ENCODE results near the gene ITGAE. TPM values are rescaled to one million over a fixed set of nuclear protein-coding genes. Genes with fewer than 3 reads are reported as not detected.
A peak's percentile ranks its signal among the peaks of the same experiment; 100 is the strongest.
"Not testable (repeated sequence)": the region's sequence is repeated elsewhere in the genome, so short reads cannot be mapped to it uniquely, and the experiment has no call there.

The ITGAE gene
- total RNA-seq, 2 donors from 2014 or later, result 21.8 to 34.3 TPM

DNA sequence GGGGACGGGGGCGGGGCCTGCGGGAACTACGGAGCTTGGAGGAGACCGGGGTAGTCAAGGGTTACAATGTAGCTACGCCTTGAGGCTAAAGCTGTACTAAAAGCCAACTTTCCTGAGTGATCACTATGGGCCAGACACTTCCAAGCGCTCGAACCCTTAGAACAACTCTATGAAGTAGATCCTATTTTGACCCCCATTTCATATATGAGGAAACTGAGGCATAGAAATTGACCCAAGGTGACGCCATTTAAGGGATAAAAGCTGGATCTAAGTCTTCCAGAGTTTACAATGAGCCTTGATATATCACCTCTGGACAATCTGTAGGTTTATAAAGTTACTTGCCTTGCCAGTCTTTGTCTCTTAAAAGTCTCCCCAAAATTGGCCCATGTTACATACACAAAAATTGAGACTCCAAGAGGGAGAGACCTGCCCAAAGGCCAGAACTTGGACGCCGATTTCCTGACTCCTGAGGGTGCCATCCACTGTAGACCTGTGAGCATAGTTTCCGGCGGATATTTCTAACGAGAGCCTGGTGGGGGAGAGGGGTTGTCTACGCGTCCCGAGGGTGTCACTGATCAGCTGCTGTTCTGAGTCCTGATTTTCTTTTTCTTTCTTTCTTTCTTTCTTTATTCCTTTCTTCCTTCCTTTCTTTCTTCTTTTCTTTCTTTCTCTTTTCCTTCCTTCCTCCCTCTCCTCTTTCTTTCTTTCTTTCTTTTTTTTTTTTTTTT, 45.6 kb upstream of the ITGAE start:
- Mint-ChIP-seq H3K4me3 (peak overlapping the region; percentile 98), H3K27ac (no peak overlapping the region), H3K36me3 (ENCODE audit: low read depth) (peaks cover 18% of the 10 kb centered on the region), H3K4me1 (peaks cover 10% of the 10 kb centered on the region), H3K9me3 (no peaks in the 10 kb centered on the region), H3K27me3 (ENCODE audit: insufficient read depth) (peaks cover 12% of the 10 kb centered on the region)
- TF ChIP-seq, protein P1, sequence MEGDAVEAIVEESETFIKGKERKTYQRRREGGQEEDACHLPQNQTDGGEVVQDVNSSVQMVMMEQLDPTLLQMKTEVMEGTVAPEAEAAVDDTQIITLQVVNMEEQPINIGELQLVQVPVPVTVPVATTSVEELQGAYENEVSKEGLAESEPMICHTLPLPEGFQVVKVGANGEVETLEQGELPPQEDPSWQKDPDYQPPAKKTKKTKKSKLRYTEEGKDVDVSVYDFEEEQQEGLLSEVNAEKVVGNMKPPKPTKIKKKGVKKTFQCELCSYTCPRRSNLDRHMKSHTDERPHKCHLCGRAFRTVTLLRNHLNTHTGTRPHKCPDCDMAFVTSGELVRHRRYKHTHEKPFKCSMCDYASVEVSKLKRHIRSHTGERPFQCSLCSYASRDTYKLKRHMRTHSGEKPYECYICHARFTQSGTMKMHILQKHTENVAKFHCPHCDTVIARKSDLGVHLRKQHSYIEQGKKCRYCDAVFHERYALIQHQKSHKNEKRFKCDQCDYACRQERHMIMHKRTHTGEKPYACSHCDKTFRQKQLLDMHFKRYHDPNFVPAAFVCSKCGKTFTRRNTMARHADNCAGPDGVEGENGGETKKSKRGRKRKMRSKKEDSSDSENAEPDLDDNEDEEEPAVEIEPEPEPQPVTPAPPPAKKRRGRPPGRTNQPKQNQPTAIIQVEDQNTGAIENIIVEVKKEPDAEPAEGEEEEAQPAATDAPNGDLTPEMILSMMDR (conservative IDR thresholded peaks at IDR 0.05), result no peak
- 56 to 71% methylated on average over 4 to 17 of the region's 17 CpGs for whole genome bisulfite sequencing, 2 experiments (ENCODE audit: insufficient coverage in 1 of 2, insufficient read length in 1 of 2)
- DNase-seq, result no peak
- Histone ChIP-seq H3K4me3 (ENCODE audit: low read length) (peak overlapping the region; percentile 94), H3K27me3 (ENCODE audit: control insufficient read depth, insufficient read depth, low read length, poor library complexity, severe bottlenecking) (no peaks in the 10 kb centered on the region), H3K9me3 (ENCODE audit: control insufficient read depth, low read length) (no peaks in the 10 kb centered on the region), H3K36me3 (ENCODE audit: control insufficient read depth, insufficient read depth, low read length) (peaks cover 19% of the 10 kb centered on the region), H3K27ac (ENCODE audit: low read depth, low read length) (no peak overlapping the region), H3K9ac (ENCODE audit: extremely low read depth, low read length, poor library complexity, severe bottlenecking) (no peak overlapping the region), H3K4me1 (ENCODE audit: control insufficient read depth, insufficient read depth, low read length) (peaks cover 5% of the 10 kb centered on the region)

DNA sequence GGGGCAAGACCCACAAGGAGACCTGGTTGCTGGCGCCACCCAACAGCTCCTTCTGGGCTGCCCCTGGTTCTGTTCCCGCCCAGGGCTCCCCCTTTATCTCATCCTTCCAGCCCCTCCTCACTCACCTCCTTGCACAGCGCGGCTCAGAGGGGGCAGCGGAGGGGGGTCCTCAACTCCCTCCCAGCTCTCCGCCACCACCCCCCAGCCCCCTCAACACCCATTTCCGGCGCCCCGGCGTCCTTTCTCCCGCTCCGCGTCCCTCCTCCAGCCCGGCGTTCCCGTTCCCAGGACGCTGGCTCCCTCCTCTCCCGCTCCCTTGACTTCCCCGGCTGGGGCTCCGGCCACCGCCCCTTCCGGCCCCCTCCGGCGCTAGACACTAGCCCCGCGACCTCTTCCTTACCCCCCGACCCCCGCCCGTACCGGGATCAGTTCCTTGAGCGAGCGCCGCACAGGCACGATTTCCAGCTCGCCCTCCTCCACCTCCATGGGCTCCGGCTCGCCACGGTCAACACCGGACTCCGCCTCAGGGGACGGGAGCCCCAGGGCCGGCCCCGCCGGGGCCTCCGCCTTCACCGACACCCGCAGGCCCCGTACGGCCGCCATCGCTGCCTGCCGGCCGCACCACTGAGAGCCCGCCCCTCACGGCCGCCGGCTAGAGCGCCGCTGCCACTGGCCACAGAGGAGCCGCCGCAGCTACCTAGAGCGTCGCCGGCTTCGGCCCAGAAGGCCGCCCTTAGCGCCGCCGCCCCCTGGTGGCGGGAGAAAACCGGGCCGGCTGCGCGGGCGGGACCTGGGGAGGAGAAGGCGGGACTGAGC, 44.8 kb upstream of the ITGAE start, which contains the start of gene NCBP3:
Gene NCBP3 (minus strand): TSS at position 626 of the 816 bp plus-strand sequence. CDS start 23 bp downstream, at position 603.
- TF ChIP-seq, protein P1 (conservative IDR thresholded peaks at IDR 0.05), result peak; percentile 97
- Histone ChIP-seq H3K9me3 (ENCODE audit: control insufficient read depth, low read length) (no peaks in the 10 kb centered on the region), H3K36me3 (ENCODE audit: control insufficient read depth, insufficient read depth, low read length) (peaks cover 26% of the 10 kb centered on the region), H3K27ac (ENCODE audit: low read depth, low read length) (peak within 1 kb of the TSS; percentile 92), H3K9ac (ENCODE audit: extremely low read depth, low read length, poor library complexity, severe bottlenecking) (peak within 1 kb of the TSS; percentile 90), H3K4me3 (ENCODE audit: low read length) (peak within 1 kb of the TSS; percentile 94), H3K27me3 (ENCODE audit: control insufficient read depth, insufficient read depth, low read length, poor library complexity, severe bottlenecking) (no peaks in the 10 kb centered on the region), H3K4me1 (ENCODE audit: control insufficient read depth, insufficient read depth, low read length) (peaks cover 5% of the 10 kb centered on the region)
- DNase-seq, result peak; percentile 98
- Mint-ChIP-seq H3K9me3 (no peaks in the 10 kb centered on the region), H3K4me1 (peaks cover 10% of the 10 kb centered on the region), H3K27me3 (ENCODE audit: insufficient read depth) (peaks cover 8% of the 10 kb centered on the region), H3K27ac (peak within 1 kb of the TSS; percentile 97), H3K36me3 (ENCODE audit: low read depth) (peaks cover 24% of the 10 kb centered on the region), H3K4me3 (peak within 1 kb of the TSS; percentile 98)
- 0% methylated on average over 7 to 76 of the region's 76 CpGs for WGBS, 2 experiments (ENCODE audit: insufficient coverage in 1 of 2, insufficient read length in 1 of 2)

DNA sequence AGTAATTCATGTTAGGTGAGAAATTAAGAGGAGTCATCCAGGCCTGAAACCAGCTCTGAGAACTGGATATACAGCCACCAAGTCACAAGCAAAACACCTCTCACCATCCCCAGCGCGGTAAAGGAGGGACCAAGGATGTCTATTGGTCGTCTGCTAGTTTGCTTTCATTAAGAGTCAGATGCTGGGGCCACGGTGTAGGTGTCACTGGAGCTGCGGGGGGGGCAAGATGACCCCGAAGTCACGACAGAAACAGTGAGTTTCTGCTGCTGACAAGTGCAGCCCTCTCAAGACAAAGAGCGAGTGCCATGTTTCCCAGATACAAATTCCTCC, 44.3 kb upstream of the ITGAE start:
- H3K27ac Mint-ChIP-seq, result peak overlapping the region; percentile 97
- H3K4me1 Mint-ChIP-seq, result peaks cover 10% of the 10 kb centered on the region

DNA sequence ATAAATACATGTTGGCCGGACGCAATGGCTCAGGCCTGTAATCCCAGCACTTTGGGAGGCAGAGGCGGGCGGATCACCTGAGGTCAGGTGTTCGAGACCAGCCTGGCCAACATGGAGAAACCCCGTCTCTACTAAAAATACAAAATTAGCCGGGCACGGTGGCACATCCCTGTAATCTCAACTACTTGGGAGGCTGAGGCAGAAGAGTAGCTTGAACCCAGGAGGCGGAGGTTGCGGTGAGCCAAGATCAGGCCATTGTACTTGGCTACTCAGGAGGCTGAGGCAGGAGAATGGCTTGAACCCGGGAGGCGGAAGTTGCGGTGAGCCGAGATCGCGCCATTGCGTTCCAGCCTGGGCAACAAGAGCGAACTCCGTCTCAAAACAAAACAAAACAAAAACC, 43.6 kb upstream of the ITGAE start:
- H3K36me3 Mint-ChIP-seq (ENCODE audit: low read depth), result peaks cover 36% of the 10 kb centered on the region
- H3K4me3 ChIP-seq (ENCODE audit: low read length), result peak overlapping the region; percentile 94
- WGBS, 2 experiments (ENCODE audit: insufficient coverage in 1 of 2, insufficient read length in 1 of 2), result 93 to 95% methylated on average over 18 to 19 of the region's 19 CpGs

More for the DNA sequence above, 44.3 kb upstream of the ITGAE start:
- TF ChIP-seq, protein P1 (conservative IDR thresholded peaks at IDR 0.05), result no peak
- peaks cover 30% of the 10 kb centered on the region for H3K36me3 Mint-ChIP-seq (ENCODE audit: low read depth)
- Histone ChIP-seq H3K36me3 (ENCODE audit: control insufficient read depth, insufficient read depth, low read length) (peaks cover 31% of the 10 kb centered on the region), H3K27ac (ENCODE audit: low read depth, low read length) (peak overlapping the region; percentile 92), H3K27me3 (ENCODE audit: control insufficient read depth, insufficient read depth, low read length, poor library complexity, severe bottlenecking) (no peaks in the 10 kb centered on the region), H3K4me1 (ENCODE audit: control insufficient read depth, insufficient read depth, low read length) (peaks cover 5% of the 10 kb centered on the region), H3K4me3 (ENCODE audit: low read length) (peak overlapping the region; percentile 94), H3K9me3 (ENCODE audit: control insufficient read depth, low read length) (no peaks in the 10 kb centered on the region), H3K9ac (ENCODE audit: extremely low read depth, low read length, poor library complexity, severe bottlenecking) (peak overlapping the region; percentile 90)
- no peaks in the 10 kb centered on the region for H3K9me3 Mint-ChIP-seq
- WGBS, 2 experiments (ENCODE audit: insufficient coverage in 1 of 2, insufficient read length in 1 of 2), result 2 to 3% methylated on average over 5 to 8 of the region's 8 CpGs
- DNase-seq, result no peak
- H3K4me3 Mint-ChIP-seq, result peak overlapping the region; percentile 98
- H3K27me3 Mint-ChIP-seq (ENCODE audit: insufficient read depth), result peaks cover 3% of the 10 kb centered on the region

More for the DNA sequence above, 43.6 kb upstream of the ITGAE start:
- not testable (repeated sequence) for H3K9ac ChIP-seq (ENCODE audit: extremely low read depth, low read length, poor library complexity, severe bottlenecking); H3K9me3 Mint-ChIP-seq; H3K27ac ChIP-seq (ENCODE audit: low read depth, low read length); H3K4me1 ChIP-seq (ENCODE audit: control insufficient read depth, insufficient read depth, low read length); H3K9me3 ChIP-seq (ENCODE audit: control insufficient read depth, low read length); H3K27me3 Mint-ChIP-seq (ENCODE audit: insufficient read depth); DNase-seq; H3K27me3 ChIP-seq (ENCODE audit: control insufficient read depth, insufficient read depth, low read length, poor library complexity, severe bottlenecking)
- Mint-ChIP-seq H3K4me1 (peaks cover 10% of the 10 kb centered on the region), H3K4me3 (peak overlapping the region; percentile 98), H3K27ac (peak overlapping the region; percentile 67)
- H3K36me3 ChIP-seq (ENCODE audit: control insufficient read depth, insufficient read depth, low read length), result peaks cover 38% of the 10 kb centered on the region
